IMR-90 (cell line): ENCODE measurements around the gene SARDH. TPM values are rescaled to one million over a fixed set of nuclear protein-coding genes. Genes with fewer than 3 reads are reported as not detected.

Source experiments
- ATAC-seq: fragments of 200-7000 bp; cut with Tn5 transposase; 2 replicates; pipeline ENCODE4 v1.9.1; 2020; ENCODE audit warnings: low read depth, mild to moderate bottlenecking, moderate library complexity
- BruUV-seq: library from RNA; stranded (reverse); fragments of 400-500 nt; replicated peaks from 2 replicates; lab custom pipeline; 2021; lab: Mats Ljungman, UMichigan
- CTCF ChIA-PET: fragments of 300-600 bp; formaldehyde crosslinking; extraction: SDS; loops from one replicate; lab custom pipeline; 2021; ENCODE audit warnings: antibody characterized with exemption; lab: Yijun Ruan, JAX
- POLR2A ChIA-PET: fragments of 300-600 bp; sonication (Branson Sonifier 250); formaldehyde crosslinking; loops from one replicate; lab custom pipeline; 2022; ENCODE audit warnings: antibody characterized with exemption; ENCODE audit not compliant: unreplicated experiment; lab: Charles Lee
- DNase-seq: peaks from one replicate; pipeline ENCODE4 v3.0.0; 2013
- H2AFZ ChIP-seq: replicated peaks from 2 replicates; pipeline ENCODE3; 2013; ENCODE audit warnings: low read length, mild to moderate bottlenecking; ENCODE audit not compliant: poor library complexity
- H2AK5ac ChIP-seq: 2 replicates; pipeline ENCODE4 v1.6.1; 2013; ENCODE audit warnings: low read depth, low read length, inconsistent platforms
- H2AK9ac ChIP-seq: replicated peaks from 2 replicates; pipeline ENCODE3; 2013; ENCODE audit warnings: mild to moderate bottlenecking, low read depth, low read length, moderate library complexity; ENCODE audit not compliant: poor library complexity
- H2BK120ac ChIP-seq: 2 replicates; pipeline ENCODE4 v1.6.1; 2013; ENCODE audit warnings: low read depth, low read length, inconsistent platforms
- H2BK15ac ChIP-seq: 3 replicates; pipeline ENCODE4 v1.6.1; 2013; ENCODE audit warnings: low read depth, low read length, inconsistent platforms
- H2BK20ac ChIP-seq: 2 replicates; pipeline ENCODE4 v1.6.1; 2013; ENCODE audit warnings: low read depth, mild to moderate bottlenecking, inconsistent platforms, low read length, moderate library complexity
- H2BK5ac ChIP-seq: 2 replicates; pipeline ENCODE4 v1.6.1; 2013; ENCODE audit warnings: mild to moderate bottlenecking, low read depth, low read length, inconsistent platforms; ENCODE audit not compliant: poor library complexity, severe bottlenecking
- H3K14ac ChIP-seq: replicated peaks from 2 replicates; pipeline ENCODE4 v1.6.1; 2013; ENCODE audit warnings: low read depth, low read length, inconsistent platforms
- H3K18ac ChIP-seq: 2 replicates; pipeline ENCODE4 v1.6.1; 2013; ENCODE audit warnings: low read depth, low read length, control low read depth
- H3K23ac ChIP-seq: 2 replicates; pipeline ENCODE4 v1.6.1; 2013; ENCODE audit warnings: low read depth, low read length, inconsistent platforms
- H3K27ac ChIP-seq: 2 replicates; pipeline ENCODE4 v1.5.1; 2013; ENCODE audit warnings: mild to moderate bottlenecking, control low read depth, low read length; ENCODE audit not compliant: insufficient read depth
- H3K27me3 ChIP-seq: 2 replicates; pipeline ENCODE4 v1.6.1; 2013; ENCODE audit warnings: low read length; ENCODE audit not compliant: control insufficient read depth, insufficient read depth
- H3K36me3 ChIP-seq: 2 replicates; pipeline ENCODE4 v1.6.1; 2013; ENCODE audit warnings: low read length, mixed read lengths; ENCODE audit not compliant: control insufficient read depth, insufficient read depth
- H3K4ac ChIP-seq: 2 replicates; pipeline ENCODE4 v1.6.1; 2013; ENCODE audit warnings: low read depth, low read length, inconsistent platforms
- H3K4me1 ChIP-seq: 2 replicates; pipeline ENCODE4 v1.6.1; 2013; ENCODE audit warnings: low read length, mixed read lengths; ENCODE audit not compliant: control insufficient read depth, insufficient read depth
- H3K4me2 ChIP-seq: 2 replicates; pipeline ENCODE4 v1.6.1; 2013; ENCODE audit warnings: low read depth, mild to moderate bottlenecking, control low read depth, low read length, moderate library complexity
- H3K4me3 ChIP-seq: 2 replicates; pipeline ENCODE4 v1.5.1; 2013; ENCODE audit warnings: low read depth, mild to moderate bottlenecking, control low read depth, low read length, moderate library complexity; ENCODE audit not compliant: insufficient read depth
- H3K56ac ChIP-seq: 2 replicates; pipeline ENCODE4 v1.6.1; 2013; ENCODE audit warnings: low read length, inconsistent platforms; ENCODE audit not compliant: insufficient read depth; ENCODE audit errors: extremely low read depth
- H3K79me1 ChIP-seq, 2 experiments: 2 replicates each; pipeline ENCODE4 v1.6.1; 2013; ENCODE audit warnings: low read length in 2 of 2, inconsistent platforms in 1 of 2, low read depth in 1 of 2
- H3K9ac ChIP-seq: 2 replicates; pipeline ENCODE4 v1.6.1; 2013; ENCODE audit warnings: low read depth, low read length, control low read depth
- H3K9me1 ChIP-seq: 2 replicates; pipeline ENCODE4 v1.6.1; 2013; ENCODE audit warnings: low read length, inconsistent platforms; ENCODE audit not compliant: insufficient read depth
- H3K9me3 ChIP-seq: 2 replicates; pipeline ENCODE4 v1.6.1; 2013; ENCODE audit warnings: low read length; ENCODE audit not compliant: control insufficient read depth, insufficient read depth
- H4K20me1 ChIP-seq: 2 replicates; pipeline ENCODE4 v1.6.1; 2013; ENCODE audit warnings: low read length, inconsistent platforms; ENCODE audit not compliant: insufficient read depth
- H4K5ac ChIP-seq: 2 replicates; pipeline ENCODE4 v1.6.1; 2013; ENCODE audit warnings: mild to moderate bottlenecking, low read depth, low read length, control low read depth
- H4K8ac ChIP-seq, 2 experiments: 2 replicates each; pipeline ENCODE4 v1.6.1; 2013; ENCODE audit warnings: low read depth in 2 of 2, low read length in 2 of 2, control low read depth in 1 of 2, inconsistent platforms in 1 of 2
- H4K91ac ChIP-seq: 2 replicates; pipeline ENCODE4 v1.6.1; 2013; ENCODE audit warnings: low read depth, low read length, inconsistent platforms; ENCODE audit not compliant: insufficient read depth
- BHLHE40 ChIP-seq: fragments of 150-350 bp; IDR thresholded peaks from 2 replicates; pipeline ENCODE4 v1.6.1; 2016; ENCODE audit warnings: mild to moderate bottlenecking, low read depth, low read length
- CTCF ChIP-seq: conservative IDR thresholded peaks from 2 replicates; pipeline ENCODE4 v1.5.1; 2012; ENCODE audit warnings: mild to moderate bottlenecking, low read depth, low read length, improper control_type of control experiment
- MAFK ChIP-seq: IDR thresholded peaks from 2 replicates; pipeline ENCODE4 v1.6.1; 2012; ENCODE audit warnings: low read depth, low read length, improper control_type of control experiment
- SMC3 ChIP-seq: fragments of 150-350 bp; IDR thresholded peaks from 2 replicates; pipeline ENCODE4 v1.6.1; 2016; ENCODE audit warnings: low read depth, mild to moderate bottlenecking, antibody characterized with exemption, low read length, moderate library complexity
- WGBS, 2 experiments: methylation state at CpG; one replicate each; pipeline versions ENCODE4 v1.1.5 to v1.1.7; 2013; ENCODE audit warnings: missing lambda C conversion rate in 2 of 2; ENCODE audit not compliant: insufficient read length in 1 of 2; ENCODE audit errors: extremely low coverage in 2 of 2; 5-methylcytosine and 5-hydroxymethylcytosine counted together
- dilution Hi-C: fragments of 300-500 bp; cut with HindIII; formaldehyde crosslinking; loops from one replicate; pipeline ENCODE4 v1.14.3; 2018; ENCODE audit warnings: low sequenced_read_pairs; ENCODE audit not compliant: unreplicated experiment
- in situ Hi-C: fragments of 300-500 bp; cut with MboI; formaldehyde crosslinking; loops from 3 replicates; pipeline ENCODE4 v1.14.3; 2019; ENCODE audit warnings: low sequenced_read_pairs, inconsistent platforms, mixed read lengths
- intact Hi-C: fragments of 100-400 bp; cut with micrococcal nuclease; formaldehyde crosslinking; loops from 2 replicates; pipeline ENCODE4 v1.10.0; 2022
- polyA plus RNA-seq, 3 experiments: library from polyadenylated mRNA; depleted of rRNA; stranded (reverse); fragments of >200 nt; gene quantifications; 2 replicates each; pipeline ENCODE4 v1.2.3, GENCODE V29; 2012; ENCODE audit warnings: low replicate concordance in 1 of 3
- total RNA-seq: library from RNA; depleted of rRNA; stranded (reverse); fragments of >200 nt; gene quantifications from 2 replicates; pipeline ENCODE4 v1.2.3, GENCODE V29; 2012
- TF ChIP-seq, protein P1 (sequence below): fragments of 150-350 bp; IDR thresholded peaks from 2 replicates; pipeline ENCODE4 v1.6.1; 2016; ENCODE audit warnings: low read depth, mild to moderate bottlenecking, low read length, moderate library complexity, borderline replicate concordance

The SARDH gene
- total and polyA plus RNA-seq, 2 of the 4 experiments (the other 2 are of a cell fraction): 5.0 to 7.5 TPM

GRCh38 chr9:133645021-133645765 is 93.0 kb downstream of the SARDH start:
- no peaks in the 10 kb centered on the region for H3K79me1 ChIP-seq
- H3K27ac ChIP-seq: no peak overlapping the region
- no peak overlapping the region for H3K18ac ChIP-seq
- no peak overlapping the region for H2BK20ac ChIP-seq
- no peak overlapping the region for H2BK5ac ChIP-seq
- H3K9ac ChIP-seq: no peak overlapping the region
- BruUV-seq: no TSS peak
- no peak overlapping the region for H4K8ac ChIP-seq
- TF ChIP-seq MAFK (no peak), CTCF (no peak), BHLHE40 (no peak), SMC3 (no peak)
- TF ChIP-seq, protein P1, sequence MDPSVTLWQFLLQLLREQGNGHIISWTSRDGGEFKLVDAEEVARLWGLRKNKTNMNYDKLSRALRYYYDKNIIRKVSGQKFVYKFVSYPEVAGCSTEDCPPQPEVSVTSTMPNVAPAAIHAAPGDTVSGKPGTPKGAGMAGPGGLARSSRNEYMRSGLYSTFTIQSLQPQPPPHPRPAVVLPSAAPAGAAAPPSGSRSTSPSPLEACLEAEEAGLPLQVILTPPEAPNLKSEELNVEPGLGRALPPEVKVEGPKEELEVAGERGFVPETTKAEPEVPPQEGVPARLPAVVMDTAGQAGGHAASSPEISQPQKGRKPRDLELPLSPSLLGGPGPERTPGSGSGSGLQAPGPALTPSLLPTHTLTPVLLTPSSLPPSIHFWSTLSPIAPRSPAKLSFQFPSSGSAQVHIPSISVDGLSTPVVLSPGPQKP: no peak
- ChIA-PET POLR2A (no interaction called here), CTCF (interaction anchor here (0.5 kb wide), 1 partner anchor 781 kb away, joined by 4 read pairs; no protein-coding TSS in a partner anchor)
- in situ Hi-C loops: no loop called here
- no peak overlapping the region for H3K4me3 ChIP-seq
- no peaks in the 10 kb centered on the region for H3K36me3 ChIP-seq
- ATAC-seq (no peak), DNase-seq (no peak)
- intact Hi-C loops: no loop called here
- no peak overlapping the region for H3K56ac ChIP-seq
- H3K14ac ChIP-seq: no peak overlapping the region
- no peaks in the 10 kb centered on the region for H3K9me3 ChIP-seq
- H3K27me3 ChIP-seq: peaks cover 46% of the 10 kb centered on the region
- H2BK120ac ChIP-seq: no peak overlapping the region
- dilution Hi-C loops: no loop called here
- H4K5ac ChIP-seq: no peak overlapping the region
- no peak overlapping the region for H2AFZ ChIP-seq
- H3K9me1 ChIP-seq: no peaks in the 10 kb centered on the region
- H2AK5ac ChIP-seq: no peak overlapping the region
- H3K23ac ChIP-seq: no peak overlapping the region
- no peak overlapping the region for H3K4ac ChIP-seq
- no peak overlapping the region for H2AK9ac ChIP-seq
- H2BK15ac ChIP-seq: no peak overlapping the region
- H3K4me2 ChIP-seq: no peak overlapping the region
- WGBS, 2 experiments: no CpG with 5 or more reads among the region's 10 CpGs
- H4K20me1 ChIP-seq: no peaks in the 10 kb centered on the region
- H4K91ac ChIP-seq: no peak overlapping the region
- H3K4me1 ChIP-seq: no peaks in the 10 kb centered on the region
